Glomerular visceral epithelial cell (primary cell): ENCODE measurements around the gene IMMP2L.

ENCODE experiments used
- DNase-seq: peaks from one replicate; pipeline ENCODE4 v3.0.0-alpha.2; 2016; ENCODE audit errors: extremely low spot score

The IMMP2L gene

DNA sequence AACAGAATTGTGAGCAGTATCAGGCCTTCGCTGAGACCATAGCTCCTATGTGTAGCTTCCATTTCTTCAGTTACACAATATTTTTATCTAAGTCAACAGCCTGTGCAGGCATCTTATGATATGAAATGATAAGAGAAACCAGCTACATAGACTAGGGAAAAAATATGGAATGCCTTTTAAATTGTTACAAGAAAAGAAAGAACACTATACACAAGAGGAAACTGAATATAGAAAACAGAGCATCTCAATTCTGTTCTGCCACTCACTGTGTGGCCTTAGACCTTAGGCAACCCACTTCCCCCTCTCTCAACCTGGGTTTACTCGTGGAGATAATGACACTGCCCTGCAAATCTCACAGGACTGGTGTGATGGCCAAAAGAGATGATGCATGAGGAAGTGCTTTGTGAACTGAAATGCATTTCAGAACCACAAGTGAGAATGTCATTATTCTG, 338.5 kb downstream of the IMMP2L start:
- no peak for DNase-seq

DNA sequence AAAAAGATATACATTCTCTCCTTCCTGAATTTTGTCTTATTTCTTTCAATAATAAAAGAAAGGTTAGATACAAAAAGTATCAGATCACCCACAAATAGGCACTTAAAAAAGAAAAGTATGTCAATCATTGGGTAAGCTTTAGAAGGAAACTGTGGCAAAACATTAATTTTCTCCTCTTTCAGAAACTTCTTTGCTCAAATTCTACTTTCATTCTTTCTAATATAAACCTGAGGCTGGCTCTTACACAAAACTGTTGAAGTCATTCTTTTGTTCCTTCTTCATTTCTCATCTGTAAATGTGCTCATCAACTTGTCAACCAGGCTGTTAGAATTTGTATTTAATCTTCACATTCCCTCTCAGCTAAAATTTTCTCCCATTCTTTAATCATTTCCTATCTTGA, 346.7 kb downstream of the IMMP2L start:
- no peak for DNase-seq

DNA sequence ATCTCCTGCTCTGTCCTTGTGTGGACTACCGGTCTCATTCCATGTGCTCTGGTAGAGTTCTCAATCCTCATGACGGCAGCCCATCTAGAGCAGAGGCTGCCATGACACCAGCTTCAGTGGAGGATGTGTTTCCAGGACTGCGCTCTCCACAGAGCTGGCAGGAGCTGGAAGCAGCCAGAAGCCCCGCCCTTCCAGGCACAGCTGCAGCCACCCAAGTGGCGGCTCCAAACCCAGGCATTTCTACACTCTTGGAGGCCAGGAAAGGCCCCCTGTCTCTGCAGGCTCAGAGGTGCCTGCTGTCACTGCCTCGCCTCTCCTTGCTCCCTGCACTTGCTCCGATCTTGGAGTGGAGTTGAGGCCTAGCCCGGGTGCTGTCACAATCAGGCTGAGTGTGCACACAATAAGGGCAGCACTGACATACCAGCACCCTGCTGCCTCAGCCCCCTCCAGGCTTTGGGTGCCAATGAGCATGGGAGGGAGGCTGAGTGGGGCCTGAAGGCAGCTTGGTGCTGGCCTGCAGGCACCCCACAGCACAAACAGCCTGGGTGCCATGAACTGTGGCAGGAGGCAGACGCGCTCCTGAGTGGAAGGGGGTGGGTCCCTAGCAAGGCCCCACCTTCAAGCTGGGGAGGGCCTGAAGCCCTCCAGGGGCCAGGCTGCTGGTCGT, 349.3 kb downstream of the IMMP2L start:
- DNase-seq: no peak

DNA sequence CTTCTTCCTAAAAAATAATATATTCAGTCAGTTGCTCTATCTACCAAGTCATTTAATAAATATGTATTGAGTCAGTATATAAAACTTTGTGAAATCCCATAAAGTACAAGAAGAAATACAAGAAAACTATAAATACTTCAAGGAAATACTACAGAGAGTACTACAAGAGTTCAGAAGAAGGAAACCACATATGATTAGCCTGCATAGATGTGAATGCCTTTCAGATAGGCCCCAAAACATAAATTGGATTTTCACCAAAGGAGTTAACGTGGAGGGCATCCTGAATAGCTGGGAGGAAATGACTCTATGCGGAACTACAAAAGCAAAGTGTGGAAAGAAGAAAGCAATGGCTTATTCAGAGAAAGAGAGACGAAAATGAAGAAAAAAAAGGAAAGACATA, 351.3 kb downstream of the IMMP2L start:
- DNase-seq: no peak

DNA sequence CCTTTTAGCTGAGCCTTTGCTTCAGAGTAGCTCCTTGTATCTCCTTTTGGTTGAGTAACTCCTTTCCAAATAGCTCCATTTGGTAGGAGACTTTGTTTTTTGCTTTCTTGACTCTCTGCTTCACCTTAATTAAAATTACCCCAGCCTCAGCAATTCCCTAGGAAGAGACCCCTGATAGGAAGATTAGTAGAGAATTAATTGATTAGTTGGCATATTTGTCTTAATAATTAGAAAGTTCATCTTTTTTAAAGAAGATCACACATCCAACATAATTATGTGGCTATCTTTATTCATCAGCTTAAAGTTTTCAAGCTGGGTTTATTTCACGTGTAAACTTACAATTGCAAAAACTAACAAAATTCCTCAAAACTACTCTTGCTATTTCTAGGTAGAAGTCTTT, 352.2 kb downstream of the IMMP2L start:
- no peak for DNase-seq

DNA sequence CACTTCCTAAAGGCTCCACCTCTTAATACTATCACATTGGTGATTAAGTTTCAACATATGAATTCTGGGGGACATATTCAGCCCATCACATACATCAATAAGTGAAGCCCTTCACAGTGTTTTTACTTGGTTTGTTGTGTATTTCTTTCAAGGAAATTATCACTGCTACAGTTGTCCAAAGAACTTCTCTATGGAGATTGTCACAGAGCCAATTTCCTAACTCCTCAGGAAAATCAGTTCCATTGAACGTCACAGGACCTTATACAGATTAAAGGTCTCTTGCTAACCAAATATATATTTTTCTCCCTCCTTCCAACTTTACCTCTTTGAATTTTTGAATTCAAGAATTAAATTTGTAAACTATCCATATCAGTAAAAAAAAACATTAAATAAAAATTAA, 357.0 kb downstream of the IMMP2L start:
- no peak for DNase-seq

DNA sequence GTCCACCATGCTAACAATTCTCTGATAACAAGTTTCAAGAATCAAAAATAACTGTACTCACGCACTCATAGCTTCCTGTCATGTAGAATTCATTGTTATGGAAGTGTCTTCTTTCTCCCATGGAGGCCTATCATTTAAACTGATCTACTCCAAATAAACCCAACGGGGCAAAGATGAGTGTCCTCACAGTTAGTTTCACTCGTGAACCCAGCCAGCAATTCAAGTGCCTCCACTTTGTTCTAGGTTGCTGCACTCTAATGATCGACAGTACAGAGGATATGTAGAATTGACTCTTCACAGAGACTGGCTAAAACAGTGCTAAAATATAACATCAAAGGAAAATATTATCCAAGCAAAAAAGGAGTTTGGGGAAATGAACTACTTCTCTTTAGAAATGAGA, 360.0 kb downstream of the IMMP2L start:
- no peak for DNase-seq

DNA sequence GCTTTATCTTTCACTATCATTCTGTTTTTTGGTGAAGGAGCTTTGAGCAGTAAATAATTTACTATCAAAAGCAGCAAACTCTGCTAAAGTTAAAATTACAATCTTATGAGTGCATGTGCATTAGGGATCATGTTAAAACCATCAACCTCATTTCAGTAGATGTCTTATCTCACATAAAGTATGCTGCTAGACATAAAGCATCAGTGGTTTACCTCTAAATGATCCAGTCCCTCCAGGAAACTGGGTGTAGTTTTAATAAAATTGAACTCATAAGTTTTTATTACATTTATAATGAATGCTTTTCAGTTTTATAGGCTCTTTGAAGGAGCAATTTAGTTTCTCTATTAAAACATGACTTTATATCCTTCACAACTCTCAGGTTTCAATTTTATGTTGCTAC, 362.6 kb downstream of the IMMP2L start:
- DNase-seq: peak; percentile 1

DNA sequence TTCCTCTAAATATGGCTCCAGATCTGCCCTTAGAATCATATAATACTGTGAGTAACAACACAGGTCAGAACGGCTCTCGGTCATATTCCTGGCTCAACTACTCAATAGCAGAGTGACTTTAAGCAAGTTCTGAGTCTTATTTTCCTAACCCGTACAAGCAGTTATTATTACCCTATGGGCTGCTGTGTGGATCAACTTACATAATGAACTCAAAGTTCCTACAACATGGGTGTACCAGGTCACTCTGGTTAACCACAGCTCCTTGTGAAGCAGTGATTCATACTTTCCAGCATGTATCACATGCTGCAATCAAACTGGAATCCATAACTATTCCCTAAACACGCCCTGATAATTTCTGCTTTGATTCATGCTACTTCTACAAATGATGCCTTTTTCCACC, 364.0 kb downstream of the IMMP2L start:
- DNase-seq: peak; percentile 91

DNA sequence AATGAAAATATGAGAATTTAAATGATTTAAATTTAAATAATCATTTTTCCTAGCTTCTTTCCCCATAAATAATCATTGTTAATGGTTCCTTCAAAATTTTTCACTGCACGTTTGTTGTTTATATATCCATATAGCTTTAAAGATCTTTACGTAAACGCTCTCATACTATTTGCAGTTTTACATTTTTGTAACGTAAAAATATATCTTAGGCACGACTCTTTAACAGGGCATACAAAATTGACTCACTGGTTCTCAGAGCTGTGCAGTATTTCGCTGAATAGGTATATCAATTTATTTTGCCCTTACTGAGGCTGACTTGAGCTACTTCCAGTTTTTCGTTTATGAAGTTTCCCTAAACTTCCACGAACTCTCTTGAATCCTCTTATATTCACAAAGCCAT, 365.6 kb downstream of the IMMP2L start:
- no peak for DNase-seq

DNA sequence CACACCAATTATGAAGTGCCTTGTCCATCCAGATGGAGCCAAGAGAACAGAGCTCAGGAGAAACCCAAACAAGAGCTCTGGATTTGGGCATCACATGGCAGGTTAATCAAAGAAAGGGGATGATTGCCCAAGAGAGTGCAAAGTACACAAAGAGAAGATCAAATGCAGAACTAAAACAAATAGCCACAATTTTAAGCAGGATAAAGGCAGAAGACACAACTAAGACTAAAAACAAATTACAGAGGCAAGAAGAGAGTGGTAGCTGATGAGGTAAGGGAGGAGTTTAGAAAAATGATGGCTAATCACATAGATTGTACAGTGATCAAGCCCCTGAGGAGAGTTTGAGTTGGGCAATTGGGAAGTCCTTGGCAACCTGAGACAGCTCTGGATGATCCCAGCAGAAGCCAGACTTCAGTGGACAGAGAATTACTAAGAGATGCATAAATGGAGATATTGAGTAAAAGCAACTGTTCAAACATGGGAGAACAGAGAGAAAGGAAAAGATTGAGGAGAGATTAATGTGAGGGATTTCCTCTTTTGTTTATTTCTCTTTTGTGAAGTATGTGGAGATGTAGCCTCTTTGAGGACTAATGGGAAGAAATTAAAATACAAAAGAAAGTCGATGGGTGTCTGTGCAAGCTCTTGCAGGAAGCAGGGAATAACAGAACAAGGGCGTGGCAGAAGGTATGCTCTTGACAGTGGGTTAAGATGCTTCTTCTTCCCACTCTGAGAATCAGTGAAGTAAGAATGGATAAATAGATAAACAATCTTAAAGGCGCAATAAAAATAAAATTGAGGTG, 369.5 kb downstream of the IMMP2L start:
- DNase-seq: no peak

DNA sequence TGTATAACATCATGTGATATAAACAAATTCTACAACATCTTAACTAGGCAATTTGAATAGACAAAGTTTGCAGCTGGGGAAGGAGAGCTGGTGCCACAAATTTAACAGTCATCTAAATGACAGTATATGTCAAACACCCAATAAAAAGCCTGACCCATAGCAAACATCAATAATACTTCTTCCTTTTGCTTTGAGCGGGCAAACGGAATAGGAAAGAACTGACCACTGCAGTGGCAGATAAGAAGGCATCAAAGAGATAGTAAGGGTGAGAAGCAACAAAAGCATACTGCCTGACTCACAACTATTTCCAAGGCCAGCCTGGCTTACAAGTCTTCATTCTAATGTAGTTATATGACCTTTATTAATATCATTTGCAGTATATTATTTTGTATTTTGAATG, 371.5 kb downstream of the IMMP2L start:
- no peak for DNase-seq

DNA sequence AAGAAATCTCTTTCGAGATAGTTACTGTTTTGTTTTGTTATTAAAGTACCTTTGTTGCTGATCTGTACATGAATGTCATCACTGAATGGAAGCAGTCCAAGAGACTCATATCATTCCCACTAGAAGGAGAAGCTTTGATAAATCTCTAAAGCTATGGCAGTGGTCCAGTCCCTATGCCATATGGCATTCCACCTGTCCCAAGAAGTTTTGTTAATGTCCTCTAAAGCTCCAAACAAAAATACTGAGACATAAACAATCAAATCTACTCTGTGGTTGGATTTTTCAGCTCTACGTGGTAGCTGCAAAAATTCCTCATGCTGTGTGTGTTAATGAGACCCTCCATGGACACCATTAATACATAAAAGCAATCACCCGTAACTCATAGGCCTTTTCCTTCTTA, 377.3 kb downstream of the IMMP2L start:
- no peak for DNase-seq

DNA sequence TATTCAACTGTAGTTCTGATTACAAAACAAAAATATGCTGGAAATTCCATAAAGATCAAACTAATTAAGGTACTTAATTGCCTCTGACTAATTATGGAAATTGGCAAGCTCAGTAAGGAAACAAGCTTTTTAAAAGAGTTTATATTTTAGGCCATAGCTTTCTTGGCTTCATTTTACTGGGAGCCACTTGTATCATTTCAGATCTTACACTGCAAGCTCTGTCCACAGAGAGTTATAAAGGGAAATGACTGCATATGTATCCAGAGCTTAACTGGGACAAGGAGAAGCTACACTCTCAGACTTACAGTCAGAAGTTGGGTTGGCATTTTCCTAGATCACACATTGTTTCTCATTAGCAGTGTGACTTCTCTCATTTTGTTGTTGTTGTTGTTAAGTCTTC, 379.0 kb downstream of the IMMP2L start:
- no peak for DNase-seq

DNA sequence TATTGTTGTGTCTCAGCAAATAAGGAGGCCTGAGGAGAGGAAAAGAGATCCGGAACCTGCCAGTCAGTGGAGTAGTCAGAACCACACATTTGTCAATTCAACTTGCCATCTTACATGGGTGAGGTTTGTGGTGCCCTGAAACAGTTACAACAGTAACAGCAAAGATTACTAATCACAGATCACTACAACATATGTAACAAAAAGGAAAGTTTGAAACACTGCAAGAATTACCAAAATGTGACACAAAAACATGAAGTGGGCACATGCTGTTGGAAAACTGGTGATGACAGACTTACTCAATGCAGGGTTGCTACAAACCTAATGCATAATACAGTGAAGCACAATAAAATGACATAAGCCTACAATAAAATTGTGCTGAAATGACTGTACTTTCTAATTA, 382.0 kb downstream of the IMMP2L start:
- no peak for DNase-seq

DNA sequence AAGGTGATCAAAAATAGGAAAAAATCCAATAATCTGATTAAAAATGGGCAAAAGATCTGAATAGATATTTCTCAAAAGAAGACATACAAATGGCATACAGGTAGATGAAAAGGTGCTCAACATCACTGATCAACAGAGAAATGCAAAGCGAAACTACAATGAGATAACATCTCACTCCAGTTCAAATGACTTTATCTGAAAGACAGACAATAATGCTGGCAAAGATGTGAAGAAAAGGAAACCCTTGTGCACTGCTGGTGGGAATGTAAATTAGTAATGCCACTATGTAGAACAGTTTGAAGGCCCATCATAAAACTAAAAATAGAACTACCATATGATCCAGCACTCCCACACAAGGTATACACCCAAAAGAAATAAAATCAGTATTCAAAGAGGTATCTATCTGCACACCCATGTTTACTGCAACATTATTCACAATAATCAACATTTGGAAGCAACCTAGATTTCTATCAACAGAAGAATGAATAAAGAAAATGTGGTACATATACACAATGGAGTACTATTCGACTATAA, 386.3 kb downstream of the IMMP2L start:
- no peak for DNase-seq

DNA sequence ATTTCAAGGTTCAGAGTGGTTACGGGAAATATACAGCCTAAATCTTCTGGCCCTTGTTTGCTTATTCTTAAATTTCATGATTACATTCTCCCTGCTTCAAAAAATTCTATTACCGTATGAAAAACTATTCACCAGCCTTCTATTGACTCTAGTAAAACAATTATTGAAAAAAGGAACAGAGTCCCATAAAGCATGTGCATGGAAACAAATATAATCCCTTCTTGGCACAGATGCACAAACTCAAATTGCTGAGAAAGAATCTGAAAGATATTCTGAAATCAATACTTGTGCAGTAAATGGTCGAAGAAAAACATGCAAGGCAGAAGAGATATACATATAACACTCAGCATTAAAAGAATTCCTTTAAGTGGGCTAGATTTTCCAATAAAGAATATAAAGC, 387.8 kb downstream of the IMMP2L start:
- no peak for DNase-seq

DNA sequence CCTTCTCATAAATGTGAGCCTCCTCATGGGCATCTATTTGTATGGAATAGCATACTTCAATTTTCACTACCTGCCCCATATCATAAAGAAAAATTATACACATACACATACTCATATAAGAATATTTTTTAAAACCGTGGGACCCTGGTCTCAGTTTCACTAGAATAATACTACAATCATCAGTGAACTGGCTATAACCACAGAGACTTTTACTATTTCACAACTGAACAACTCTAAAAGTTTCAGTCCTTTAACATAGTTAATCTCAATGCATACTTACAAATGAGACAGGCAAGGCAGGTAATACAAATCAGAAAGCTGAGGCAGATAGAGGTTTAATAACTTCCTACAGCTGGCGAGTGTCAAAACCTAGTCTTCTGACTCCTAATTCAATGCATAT, 388.3 kb downstream of the IMMP2L start:
- DNase-seq: no peak

DNA sequence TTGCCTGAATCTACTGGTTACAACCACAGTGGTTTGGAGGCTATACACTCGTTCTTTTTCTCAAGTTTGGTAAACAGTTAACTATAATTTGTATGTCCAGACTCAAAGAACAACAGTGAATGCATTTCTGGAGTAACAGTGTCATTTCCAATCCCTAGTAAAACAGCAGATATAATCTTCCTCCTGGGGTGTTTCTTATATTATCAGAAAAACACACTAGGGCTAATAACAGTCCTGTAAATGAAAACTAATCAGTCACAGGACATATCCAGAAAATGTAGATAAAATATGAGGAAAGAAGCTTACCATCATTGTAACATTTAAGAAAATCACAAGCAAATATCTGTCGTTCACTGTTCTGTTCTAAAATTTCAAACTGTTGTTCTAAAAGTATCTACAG, 388.8 kb downstream of the IMMP2L start:
- DNase-seq: no peak

DNA sequence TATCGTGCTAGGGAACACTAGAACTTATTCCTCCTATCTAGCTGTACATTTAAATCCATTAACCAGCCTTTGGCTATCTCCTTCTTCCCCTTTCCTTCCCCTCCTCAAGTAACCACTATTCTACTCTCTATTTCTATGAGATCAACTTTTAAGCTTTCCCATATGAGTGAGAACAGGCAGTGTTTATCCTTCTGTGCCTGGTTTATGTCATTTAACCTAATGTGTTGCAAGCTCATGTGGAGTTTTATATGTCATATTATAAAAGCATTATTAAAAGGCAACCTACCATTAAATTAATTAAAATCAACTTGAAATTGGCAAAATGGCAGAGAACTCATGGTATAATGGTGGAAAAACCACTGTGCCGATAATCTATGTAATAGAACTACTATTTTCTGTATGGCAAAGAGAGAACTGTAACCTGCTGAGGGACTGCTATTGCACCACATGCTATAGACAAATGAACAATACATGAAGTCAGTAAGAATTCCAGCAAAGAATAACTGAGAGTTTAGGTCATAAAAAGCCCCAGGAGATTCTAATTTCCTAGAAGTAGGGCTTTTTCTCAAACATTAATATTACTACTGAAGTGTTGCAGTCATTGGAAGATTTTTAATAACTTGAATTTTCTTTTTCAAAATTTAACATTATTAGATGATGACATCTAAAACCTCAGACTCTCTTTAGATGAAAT, 389.6 kb downstream of the IMMP2L start:
- no peak for DNase-seq

DNA sequence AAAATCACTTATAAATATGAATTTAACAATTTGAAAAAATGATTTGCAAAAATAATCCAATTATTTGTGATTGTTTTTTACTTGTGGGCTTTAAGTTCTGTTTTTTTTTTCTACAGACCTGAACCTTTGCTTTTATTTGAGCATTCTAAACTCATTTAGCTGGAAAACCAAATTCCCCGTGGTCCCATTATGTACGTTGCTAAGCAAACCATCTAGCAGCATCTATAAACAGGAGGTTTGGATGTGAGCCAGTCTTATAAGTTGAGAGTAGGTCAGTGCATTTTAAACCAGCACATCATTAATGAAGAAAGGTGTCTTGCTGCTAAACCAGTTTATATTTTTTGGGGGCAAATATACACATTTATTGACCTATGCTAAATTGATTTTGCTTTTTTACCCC, 394.1 kb downstream of the IMMP2L start:
- DNase-seq: peak; percentile 1

DNA sequence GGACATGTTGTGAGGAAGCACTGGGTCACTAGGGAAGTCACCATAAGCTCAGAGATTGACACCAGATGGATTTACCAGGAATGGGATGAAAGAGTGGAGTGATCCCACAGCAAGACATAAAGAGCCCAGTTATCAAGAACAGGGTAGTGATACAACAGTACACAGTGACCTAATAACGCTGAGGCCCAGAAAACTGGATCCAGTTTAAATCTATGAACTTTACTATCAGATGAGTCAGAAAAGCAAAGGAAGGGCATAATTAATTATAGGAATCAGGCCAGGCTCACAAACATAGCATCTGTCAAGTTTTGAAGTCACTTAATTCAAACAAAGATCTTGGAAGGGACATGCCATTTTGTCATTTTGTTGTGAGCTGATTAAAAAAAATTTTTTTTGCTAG, 397.9 kb downstream of the IMMP2L start:
- no peak for DNase-seq

DNA sequence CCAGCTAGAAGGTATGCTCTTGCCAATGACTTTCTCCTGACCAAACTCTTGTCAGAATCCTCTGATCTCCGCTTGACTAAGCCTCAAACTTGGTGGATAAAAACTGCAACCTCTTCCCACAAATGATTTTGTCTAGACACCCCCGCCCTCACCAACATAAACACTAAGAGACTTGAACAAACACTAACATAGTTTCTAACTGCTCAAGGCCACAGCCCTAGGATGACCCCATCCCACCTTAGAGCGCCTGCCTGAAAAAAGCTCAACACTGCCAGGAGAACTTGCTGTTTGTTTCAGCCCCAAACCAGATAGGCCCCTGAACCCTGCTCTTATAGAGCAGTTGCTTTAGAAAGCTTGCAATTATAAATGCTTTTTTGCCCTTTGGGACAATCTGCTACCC, 399.6 kb downstream of the IMMP2L start:
- DNase-seq: no peak
